Measurements from ENCODE around the gene CANX. TPM values are rescaled to one million over a fixed set of nuclear protein-coding genes. Genes with fewer than 3 reads are reported as not detected.

The CANX gene
- total and polyA plus RNA-seq, 8 donors = 344 to 872 (median 422) TPM

GRCh38 chr5:179778591-179778990 is 79.8 kb downstream of the CANX start:
- peaks cover 0 to 51% of the 10 kb centered on the region in 2 donors for H3K36me3 ChIP-seq
- intact Hi-C loops (cut with DNase I) = no loop called here

DNA sequence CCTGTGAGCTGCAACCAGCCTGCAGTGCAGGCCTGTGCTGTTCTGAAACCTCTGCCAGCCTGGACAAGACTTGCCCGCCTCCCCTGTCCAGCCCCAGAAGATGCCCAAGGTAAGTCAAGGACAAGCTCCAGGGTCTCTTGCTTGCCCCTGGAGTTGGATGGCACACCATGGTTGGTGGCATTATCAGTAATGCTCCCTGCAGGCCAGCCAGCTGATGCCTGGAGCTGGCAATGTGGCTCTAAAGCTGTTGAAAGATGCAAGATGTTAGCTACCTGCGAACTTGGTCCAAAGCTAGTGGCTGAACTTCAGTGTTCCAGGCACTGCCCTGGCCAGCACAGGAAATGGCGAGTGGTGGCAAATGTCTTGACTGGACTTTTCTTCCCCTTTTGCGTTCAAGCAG is 81.1 kb downstream of the CANX start:
- intact Hi-C loops (cut with DNase I) = no loop called here
- Histone ChIP-seq H3K27me3 (no peaks in the 10 kb centered on the region), H3K36me3 (peaks cover 0 to 39% of the 10 kb centered on the region in 2 donors), H3K9me3 (no peaks in the 10 kb centered on the region), H3K27ac (peak overlapping the region in 1 of 2 donors; percentile 13), H3K4me3 (no peak overlapping the region), H3K4me1 (peaks cover 0 to 63% of the 10 kb centered on the region in 2 donors)
- no peak for ATAC-seq
- TF ChIP-seq CTCF (IDR thresholded peaks at IDR 0.05) = no peak
- DNase-seq = peak in 1 of 4 donors; percentile 43

More at GRCh38 chr5:179778591-179778990, 79.8 kb downstream of the CANX start:
- Histone ChIP-seq H3K4me3 (no peak overlapping the region), H3K27me3 (no peaks in the 10 kb centered on the region), H3K4me1 (peaks cover 0 to 63% of the 10 kb centered on the region in 2 donors), H3K27ac (no peak overlapping the region), H3K9me3 (no peaks in the 10 kb centered on the region)
- ATAC-seq (no peak), DNase-seq (peak in 1 of 4 donors; percentile 17)
- TF ChIP-seq CTCF (IDR thresholded peaks at IDR 0.05) = no peak

- Histone ChIP-seq H3K36me3 (peaks cover 0 to 33% of the 10 kb centered on the region in 2 donors), H3K27ac (peak overlapping the region in 1 of 2 donors; percentile 13), H3K27me3 (no peaks in the 10 kb centered on the region), H3K4me1 (peaks cover 0 to 58% of the 10 kb centered on the region in 2 donors), H3K9me3 (no peaks in the 10 kb centered on the region), H3K4me3 (no peak overlapping the region)
- ATAC-seq (peak; percentile 56), DNase-seq (peak in 1 of 4 donors; percentile 76)
- intact Hi-C loops (cut with DNase I) = no loop called here
- TF ChIP-seq CTCF (IDR thresholded peaks at IDR 0.05) = no peak
Measured at GRCh38 chr5:179780362-179780761, 81.6 kb downstream of the CANX start.

Other genes starting within 250 kb of the CANX start
- 10 to 100 TPM; 47.9 to 60.4 TPM for gene RUFY1, start 148.4 kb upstream of the CANX start, total RNA-seq
- 10 to 100 TPM; 70.1 to 84.9 (median 79.3) TPM for gene RUFY1, start 148.4 kb upstream of the CANX start, polyA plus RNA-seq (ENCODE audit: insufficient read length in 6 of 6)
- 100 to 1,000 TPM; 404 to 490 TPM for gene HNRNPH1, start 75.3 kb upstream of the CANX start, total RNA-seq
- 1,000 to 10,000 TPM; 1,508 to 2,002 (median 1,795) TPM for gene HNRNPH1, start 75.3 kb upstream of the CANX start, polyA plus RNA-seq (ENCODE audit: insufficient read length in 6 of 6)
- gene CBY3, start 17.9 kb upstream of the CANX start, total RNA-seq = not detected
- under 1 TPM; 0.23 to 0.82 (median 0.63) TPM for gene CBY3, start 17.9 kb upstream of the CANX start, polyA plus RNA-seq (ENCODE audit: insufficient read length in 6 of 6)
- 10 to 100 TPM; 23.8 to 25.2 TPM for gene MAML1, start 33.9 kb downstream of the CANX start, total RNA-seq
- 10 to 100 TPM; 43.1 to 48.1 (median 45.3) TPM for gene MAML1, start 33.9 kb downstream of the CANX start, polyA plus RNA-seq (ENCODE audit: insufficient read length in 6 of 6)
- 10 to 100 TPM; 16.4 to 19.6 TPM for gene LTC4S, start 95.0 kb downstream of the CANX start, total RNA-seq
- 1 to 10 TPM; 3.0 to 6.9 (median 4.4) TPM for gene LTC4S, start 95.0 kb downstream of the CANX start, polyA plus RNA-seq (ENCODE audit: insufficient read length in 6 of 6)
- gene MGAT4B, start 107.9 kb downstream of the CANX start, total RNA-seq = 100 to 1,000 TPM; 142 to 191 TPM
- gene MGAT4B, start 107.9 kb downstream of the CANX start, polyA plus RNA-seq (ENCODE audit: insufficient read length in 6 of 6) = 100 to 1,000 TPM in 5 of 6 donors, 10 to 100 TPM in 1; 90.5 to 113 (median 105) TPM
- 100 to 1,000 TPM; 505 to 637 TPM for gene SQSTM1, start 121.9 kb downstream of the CANX start, total RNA-seq
- gene SQSTM1, start 121.9 kb downstream of the CANX start, polyA plus RNA-seq (ENCODE audit: insufficient read length in 6 of 6) = 100 to 1,000 TPM in 1 of 6 donors, 10 to 100 TPM in 5; 78.2 to 104 (median 90.2) TPM
- gene MRNIP, start 159.8 kb downstream of the CANX start, total RNA-seq = 10 to 100 TPM; 16.9 to 18.2 TPM
- gene MRNIP, start 159.8 kb downstream of the CANX start, polyA plus RNA-seq (ENCODE audit: insufficient read length in 6 of 6) = 10 to 100 TPM; 39.6 to 55.6 (median 47.1) TPM
- gene TBC1D9B, start 208.9 kb downstream of the CANX start, total RNA-seq = 100 to 1,000 TPM; 106 to 124 TPM
- gene TBC1D9B, start 208.9 kb downstream of the CANX start, polyA plus RNA-seq (ENCODE audit: insufficient read length in 6 of 6) = 100 to 1,000 TPM in 2 of 6 donors, 10 to 100 TPM in 4; 80.6 to 114 (median 91.3) TPM

Measured in left lung (tissue), 10 donors.